HEK293 (cell line): ENCODE results near the gene ZNF33A.
A peak's percentile ranks its signal among the peaks of the same experiment; 100 is the strongest.

Source experiments
- GLIS1 ChIP-seq: fragments of 450-650 bp; formaldehyde crosslinking; IDR thresholded peaks from 2 replicates; pipeline ENCODE4 v1.5.1; 2016; ENCODE audit warnings: missing biosample characterization, missing genetic modification characterization
- GLIS2 ChIP-seq: fragments of 450-650 bp; formaldehyde crosslinking; IDR thresholded peaks from 2 replicates; pipeline ENCODE4 v1.5.1; 2016; ENCODE audit warnings: missing biosample characterization, missing genetic modification characterization
- MYNN ChIP-seq: fragments of 450-650 bp; formaldehyde crosslinking; IDR thresholded peaks from 2 replicates; pipeline ENCODE4 v1.5.1; 2016; ENCODE audit warnings: missing biosample characterization, missing genetic modification characterization, borderline replicate concordance
- PRDM2 ChIP-seq: fragments of 450-650 bp; formaldehyde crosslinking; IDR thresholded peaks from 2 replicates; pipeline ENCODE4 v1.5.1; 2016; ENCODE audit warnings: missing biosample characterization, missing genetic modification characterization, borderline replicate concordance
- PRDM4 ChIP-seq: fragments of 450-650 bp; formaldehyde crosslinking; IDR thresholded peaks from 2 replicates; pipeline ENCODE4 v1.5.1; 2017; ENCODE audit warnings: missing biosample characterization, missing genetic modification characterization
- SP3 ChIP-seq: fragments of 450-650 bp; formaldehyde crosslinking; IDR thresholded peaks from 2 replicates; pipeline ENCODE4 v1.5.1; 2016; ENCODE audit warnings: missing biosample characterization, missing genetic modification characterization
- WT1 ChIP-seq: fragments of 450-650 bp; formaldehyde crosslinking; IDR thresholded peaks from 2 replicates; pipeline ENCODE4 v1.5.1; 2016; ENCODE audit warnings: missing biosample characterization, missing genetic modification characterization
- ZNF10 ChIP-seq: fragments of 450-650 bp; formaldehyde crosslinking; IDR thresholded peaks from 2 replicates; pipeline ENCODE4 v1.5.1; 2017; ENCODE audit warnings: missing biosample characterization, missing genetic modification characterization
- ZNF114 ChIP-seq: fragments of 450-650 bp; formaldehyde crosslinking; IDR thresholded peaks from 2 replicates; pipeline ENCODE4 v1.5.0; 2017; ENCODE audit warnings: missing biosample characterization, missing genetic modification characterization
- ZNF133 ChIP-seq: fragments of 450-650 bp; formaldehyde crosslinking; IDR thresholded peaks from 2 replicates; pipeline ENCODE4 v1.5.1; 2016; ENCODE audit warnings: missing biosample characterization, missing genetic modification characterization
- ZNF174 ChIP-seq: fragments of 450-650 bp; formaldehyde crosslinking; IDR thresholded peaks from 2 replicates; pipeline ENCODE4 v1.5.0; 2017; ENCODE audit warnings: missing biosample characterization, mild to moderate bottlenecking, missing genetic modification characterization
- ZNF18 ChIP-seq: fragments of 450-650 bp; formaldehyde crosslinking; IDR thresholded peaks from 2 replicates; pipeline ENCODE4 v1.5.1; 2016; ENCODE audit warnings: missing biosample characterization, missing genetic modification characterization
- ZNF211 ChIP-seq: fragments of 450-650 bp; formaldehyde crosslinking; IDR thresholded peaks from 2 replicates; pipeline ENCODE4 v1.5.1; 2016; ENCODE audit warnings: low read depth, missing biosample characterization, missing genetic modification characterization
- ZNF239 ChIP-seq: fragments of 450-650 bp; formaldehyde crosslinking; IDR thresholded peaks from 2 replicates; pipeline ENCODE4 v1.5.1; 2016; ENCODE audit warnings: missing biosample characterization, missing genetic modification characterization
- ZNF292 ChIP-seq: fragments of 450-650 bp; formaldehyde crosslinking; IDR thresholded peaks from 2 replicates; pipeline ENCODE4 v1.5.1; 2016; ENCODE audit warnings: low read depth, missing biosample characterization, missing genetic modification characterization, borderline replicate concordance
- ZNF311 ChIP-seq: fragments of 450-650 bp; formaldehyde crosslinking; IDR thresholded peaks from 2 replicates; pipeline ENCODE4 v1.5.1; 2017; ENCODE audit warnings: missing biosample characterization, missing genetic modification characterization, borderline replicate concordance
- ZNF335 ChIP-seq: fragments of 450-650 bp; formaldehyde crosslinking; conservative IDR thresholded peaks from 2 replicates; pipeline ENCODE4 v1.5.1; 2016; ENCODE audit warnings: missing biosample characterization, missing genetic modification characterization
- ZNF404 ChIP-seq: fragments of 450-650 bp; formaldehyde crosslinking; IDR thresholded peaks from 2 replicates; pipeline ENCODE4 v1.5.1; 2017; ENCODE audit warnings: missing biosample characterization, missing genetic modification characterization
- ZNF416 ChIP-seq: fragments of 450-650 bp; formaldehyde crosslinking; IDR thresholded peaks from 2 replicates; pipeline ENCODE4 v1.5.1; 2016; ENCODE audit warnings: missing biosample characterization, missing genetic modification characterization
- ZNF473 ChIP-seq: fragments of 450-650 bp; formaldehyde crosslinking; IDR thresholded peaks from 2 replicates; pipeline ENCODE4 v1.5.1; 2017; ENCODE audit warnings: missing biosample characterization, missing genetic modification characterization
- ZNF529 ChIP-seq: fragments of 450-650 bp; formaldehyde crosslinking; IDR thresholded peaks from 2 replicates; pipeline ENCODE4 v1.5.1; 2017; ENCODE audit warnings: missing genetic modification characterization, missing biosample characterization; ENCODE audit not compliant: insufficient replicate concordance
- ZNF530 ChIP-seq: fragments of 450-650 bp; formaldehyde crosslinking; IDR thresholded peaks from 2 replicates; pipeline ENCODE4 v1.5.1; 2016; ENCODE audit warnings: low read depth, missing biosample characterization, missing genetic modification characterization
- ZNF555 ChIP-seq: fragments of 450-650 bp; formaldehyde crosslinking; conservative IDR thresholded peaks from 2 replicates; pipeline ENCODE4 v1.5.1; 2017; ENCODE audit warnings: missing biosample characterization, mild to moderate bottlenecking, missing genetic modification characterization, inconsistent platforms
- ZNF600 ChIP-seq: fragments of 450-650 bp; formaldehyde crosslinking; IDR thresholded peaks from 2 replicates; pipeline ENCODE4 v1.5.1; 2016; ENCODE audit warnings: missing biosample characterization, missing genetic modification characterization
- ZNF610 ChIP-seq: fragments of 450-650 bp; formaldehyde crosslinking; IDR thresholded peaks from 2 replicates; pipeline ENCODE4 v1.5.1; 2016; ENCODE audit warnings: missing biosample characterization, missing genetic modification characterization, borderline replicate concordance
- ZNF626 ChIP-seq: fragments of 450-650 bp; sonication (Bioruptor Pico); formaldehyde crosslinking; IDR thresholded peaks from 2 replicates; pipeline ENCODE4 v1.5.1; 2018; ENCODE audit warnings: missing biosample characterization, missing genetic modification characterization, inconsistent platforms
- ZNF660 ChIP-seq: fragments of 450-650 bp; IDR thresholded peaks from 2 replicates; pipeline ENCODE4 v1.5.1; 2018; ENCODE audit warnings: missing biosample characterization, mild to moderate bottlenecking, missing genetic modification characterization
- ZNF747 ChIP-seq: fragments of 450-650 bp; formaldehyde crosslinking; IDR thresholded peaks from 2 replicates; pipeline ENCODE4 v1.5.1; 2016; ENCODE audit warnings: missing biosample characterization, missing genetic modification characterization
- ZNF843 ChIP-seq: fragments of 450-650 bp; formaldehyde crosslinking; IDR thresholded peaks from 2 replicates; pipeline ENCODE4 v1.5.1; 2016; ENCODE audit warnings: missing biosample characterization, missing genetic modification characterization
- TF ChIP-seq, protein P1 (sequence below): IDR thresholded peaks from 2 replicates; pipeline ENCODE4 v1.6.1; 2011; ENCODE audit warnings: mild to moderate bottlenecking, low read depth, low read length, borderline replicate concordance

The ZNF33A gene

GRCh38 chr10:38094158-38094926 is 83.9 kb downstream of the ZNF33A start, which contains the start of gene ZNF37A (continued):
- TF ChIP-seq PRDM4 (tag by site-specific recombination) (no peak), ZNF335 (tag by site-specific recombination) (peak; percentile 87), ZNF311 (tag by site-specific recombination) (no peak), ZNF416 (tag by site-specific recombination) (no peak), GLIS2 (tag by site-specific recombination) (peak; percentile 58; the same call in 1 of the 2 replicates), ZNF747 (tag by site-specific recombination) (no peak), ZNF473 (tag by site-specific recombination) (no peak), ZNF174 (tag by site-specific recombination) (no peak), ZNF211 (tag by site-specific recombination) (no peak), ZNF114 (tag by site-specific recombination) (no peak), ZNF292 (tag by site-specific recombination) (no peak), GLIS1 (tag by site-specific recombination) (peak; percentile 59), ZNF626 (tag by site-specific recombination) (no peak), ZNF18 (tag by site-specific recombination) (no peak), SP3 (peak; percentile 52), ZNF529 (tag by site-specific recombination) (no peak), ZNF530 (tag by site-specific recombination) (no peak), ZNF10 (no peak), ZNF239 (tag by site-specific recombination) (no peak), ZNF660 (tag by site-specific recombination) (no peak), ZNF843 (tag by site-specific recombination) (no peak), ZNF555 (tag by site-specific recombination) (no peak), MYNN (no peak), ZNF610 (peak; percentile 37; the same call in 1 of the 2 replicates), ZNF133 (tag by site-specific recombination) (no peak), ZNF600 (tag by site-specific recombination) (no peak), ZNF404 (tag by site-specific recombination) (no peak), PRDM2 (tag by site-specific recombination) (no peak), WT1 (tag by site-specific recombination) (no peak)
- TF ChIP-seq, protein P1, sequence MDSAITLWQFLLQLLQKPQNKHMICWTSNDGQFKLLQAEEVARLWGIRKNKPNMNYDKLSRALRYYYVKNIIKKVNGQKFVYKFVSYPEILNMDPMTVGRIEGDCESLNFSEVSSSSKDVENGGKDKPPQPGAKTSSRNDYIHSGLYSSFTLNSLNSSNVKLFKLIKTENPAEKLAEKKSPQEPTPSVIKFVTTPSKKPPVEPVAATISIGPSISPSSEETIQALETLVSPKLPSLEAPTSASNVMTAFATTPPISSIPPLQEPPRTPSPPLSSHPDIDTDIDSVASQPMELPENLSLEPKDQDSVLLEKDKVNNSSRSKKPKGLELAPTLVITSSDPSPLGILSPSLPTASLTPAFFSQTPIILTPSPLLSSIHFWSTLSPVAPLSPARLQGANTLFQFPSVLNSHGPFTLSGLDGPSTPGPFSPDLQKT, result no peak
